ENCODE measurements around the gene DNAH6.

DNA sequence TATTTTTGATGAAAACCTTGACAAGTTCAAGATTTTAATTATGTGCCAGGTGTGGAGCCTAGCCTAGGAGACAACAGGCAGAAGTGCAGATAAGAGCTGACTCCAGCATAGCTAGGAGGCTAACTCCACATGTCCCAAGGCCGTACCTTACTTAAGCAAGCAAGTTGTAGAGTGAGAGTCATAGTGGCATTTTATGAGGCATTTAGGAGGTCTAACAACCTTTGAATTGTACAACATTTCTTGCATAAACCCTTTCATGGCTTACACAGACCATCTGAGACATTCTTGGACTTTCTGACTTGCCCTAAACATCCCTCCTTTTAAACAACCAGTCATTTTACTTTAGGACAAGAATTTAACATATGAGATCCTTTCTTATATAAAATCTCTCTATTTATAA, 48.9 kb upstream of the DNAH6 start:
- TF ChIP-seq, protein P1, sequence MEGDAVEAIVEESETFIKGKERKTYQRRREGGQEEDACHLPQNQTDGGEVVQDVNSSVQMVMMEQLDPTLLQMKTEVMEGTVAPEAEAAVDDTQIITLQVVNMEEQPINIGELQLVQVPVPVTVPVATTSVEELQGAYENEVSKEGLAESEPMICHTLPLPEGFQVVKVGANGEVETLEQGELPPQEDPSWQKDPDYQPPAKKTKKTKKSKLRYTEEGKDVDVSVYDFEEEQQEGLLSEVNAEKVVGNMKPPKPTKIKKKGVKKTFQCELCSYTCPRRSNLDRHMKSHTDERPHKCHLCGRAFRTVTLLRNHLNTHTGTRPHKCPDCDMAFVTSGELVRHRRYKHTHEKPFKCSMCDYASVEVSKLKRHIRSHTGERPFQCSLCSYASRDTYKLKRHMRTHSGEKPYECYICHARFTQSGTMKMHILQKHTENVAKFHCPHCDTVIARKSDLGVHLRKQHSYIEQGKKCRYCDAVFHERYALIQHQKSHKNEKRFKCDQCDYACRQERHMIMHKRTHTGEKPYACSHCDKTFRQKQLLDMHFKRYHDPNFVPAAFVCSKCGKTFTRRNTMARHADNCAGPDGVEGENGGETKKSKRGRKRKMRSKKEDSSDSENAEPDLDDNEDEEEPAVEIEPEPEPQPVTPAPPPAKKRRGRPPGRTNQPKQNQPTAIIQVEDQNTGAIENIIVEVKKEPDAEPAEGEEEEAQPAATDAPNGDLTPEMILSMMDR (IDR thresholded peaks at IDR 0.05 in 2 of 3, conservative IDR thresholded peaks at IDR 0.05 in 1 of 3; ENCODE audit: borderline replicate concordance in 1 of 3, insufficient read depth in 1 of 3, low read depth in 2 of 3, low read length in 2 of 3): no peak
- no peak for TF ChIP-seq POLR2AphosphoS5 (IDR thresholded peaks at IDR 0.05; ENCODE audit: low read depth, low read length)
- TF ChIP-seq, protein P2, sequence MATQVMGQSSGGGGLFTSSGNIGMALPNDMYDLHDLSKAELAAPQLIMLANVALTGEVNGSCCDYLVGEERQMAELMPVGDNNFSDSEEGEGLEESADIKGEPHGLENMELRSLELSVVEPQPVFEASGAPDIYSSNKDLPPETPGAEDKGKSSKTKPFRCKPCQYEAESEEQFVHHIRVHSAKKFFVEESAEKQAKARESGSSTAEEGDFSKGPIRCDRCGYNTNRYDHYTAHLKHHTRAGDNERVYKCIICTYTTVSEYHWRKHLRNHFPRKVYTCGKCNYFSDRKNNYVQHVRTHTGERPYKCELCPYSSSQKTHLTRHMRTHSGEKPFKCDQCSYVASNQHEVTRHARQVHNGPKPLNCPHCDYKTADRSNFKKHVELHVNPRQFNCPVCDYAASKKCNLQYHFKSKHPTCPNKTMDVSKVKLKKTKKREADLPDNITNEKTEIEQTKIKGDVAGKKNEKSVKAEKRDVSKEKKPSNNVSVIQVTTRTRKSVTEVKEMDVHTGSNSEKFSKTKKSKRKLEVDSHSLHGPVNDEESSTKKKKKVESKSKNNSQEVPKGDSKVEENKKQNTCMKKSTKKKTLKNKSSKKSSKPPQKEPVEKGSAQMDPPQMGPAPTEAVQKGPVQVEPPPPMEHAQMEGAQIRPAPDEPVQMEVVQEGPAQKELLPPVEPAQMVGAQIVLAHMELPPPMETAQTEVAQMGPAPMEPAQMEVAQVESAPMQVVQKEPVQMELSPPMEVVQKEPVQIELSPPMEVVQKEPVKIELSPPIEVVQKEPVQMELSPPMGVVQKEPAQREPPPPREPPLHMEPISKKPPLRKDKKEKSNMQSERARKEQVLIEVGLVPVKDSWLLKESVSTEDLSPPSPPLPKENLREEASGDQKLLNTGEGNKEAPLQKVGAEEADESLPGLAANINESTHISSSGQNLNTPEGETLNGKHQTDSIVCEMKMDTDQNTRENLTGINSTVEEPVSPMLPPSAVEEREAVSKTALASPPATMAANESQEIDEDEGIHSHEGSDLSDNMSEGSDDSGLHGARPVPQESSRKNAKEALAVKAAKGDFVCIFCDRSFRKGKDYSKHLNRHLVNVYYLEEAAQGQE (IDR thresholded peaks at IDR 0.05; ENCODE audit: low read depth): no peak
